HepG2 (cell line): ENCODE data around the gene KDM6B. TPM values are rescaled to one million over a fixed set of nuclear protein-coding genes. Genes with fewer than 3 reads are reported as not detected.

Source experiments
- AKNA ChIP-seq: sonication (generic); formaldehyde crosslinking; IDR thresholded peaks from 2 replicates; pipeline ENCODE4 v1.4.0; 2020; ENCODE audit warnings: missing genetic modification reagents, borderline replicate concordance
- ATRX ChIP-seq: sonication (generic); formaldehyde crosslinking; IDR thresholded peaks from 2 replicates; pipeline ENCODE4 v1.4.0; 2020; ENCODE audit warnings: missing genetic modification reagents, borderline replicate concordance
- BRCA1 ChIP-seq: sonication (generic); formaldehyde crosslinking; IDR thresholded peaks from 2 replicates; pipeline ENCODE4 v1.4.0; 2020; ENCODE audit warnings: missing genetic modification reagents
- CBX2 ChIP-seq, 2 experiments: fragments of 200-600 bp in 1 of 2; sonication (generic); formaldehyde crosslinking in 1 of 2; IDR thresholded peaks; 2 replicates each; pipeline versions ENCODE4 v1.7.0 to v1.8.1; 2018 to 2022; ENCODE audit warnings: low read depth in 2 of 2, low read length in 1 of 2, mild to moderate bottlenecking in 1 of 2, missing genetic modification reagents in 1 of 2
- DBP ChIP-seq: sonication (generic); formaldehyde crosslinking; IDR thresholded peaks from 2 replicates; pipeline ENCODE4 v1.4.0; 2020; ENCODE audit warnings: missing genetic modification reagents; ENCODE audit errors: not compliant biosample characterization
- E2F1 ChIP-seq: sonication (generic); formaldehyde crosslinking; IDR thresholded peaks from 2 replicates; pipeline ENCODE4 v1.5.0; 2020; ENCODE audit warnings: missing genetic modification reagents
- REPIN1 ChIP-seq: sonication (generic); formaldehyde crosslinking; IDR thresholded peaks from 2 replicates; pipeline ENCODE4 v1.8.0; 2022; ENCODE audit warnings: missing genetic modification reagents, low read depth, mild to moderate bottlenecking, borderline replicate concordance
- SMARCE1 ChIP-seq: fragments of 450-650 bp; IDR thresholded peaks from 2 replicates; pipeline ENCODE4 v1.6.1; 2017; ENCODE audit warnings: borderline replicate concordance
- SOX13 ChIP-seq, 3 experiments: fragments of 450-650 bp in 1 of 3; sonication (generic) in 1 of 3; formaldehyde crosslinking in 1 of 3; IDR thresholded peaks in 2 of 3; conservative IDR thresholded peaks in 1 of 3; 2 replicates each; pipeline versions ENCODE4 v1.5.0 to v1.6.1; 2016 to 2020; ENCODE audit warnings: antibody characterized with exemption in 1 of 3, mild to moderate bottlenecking in 1 of 3, missing compliant biosample characterization in 1 of 3, missing genetic modification reagents in 1 of 3, moderate library complexity in 1 of 3
- STAT6 ChIP-seq: sonication (generic); formaldehyde crosslinking; IDR thresholded peaks from 2 replicates; pipeline ENCODE4 v1.4.0; 2020; ENCODE audit warnings: missing genetic modification reagents, mild to moderate bottlenecking, borderline replicate concordance
- ZNF296 ChIP-seq: sonication (generic); formaldehyde crosslinking; conservative IDR thresholded peaks from 2 replicates; pipeline ENCODE4 v1.5.0; 2020; ENCODE audit warnings: mild to moderate bottlenecking, missing genetic modification reagents
- ZNF329 ChIP-seq: sonication (generic); formaldehyde crosslinking; IDR thresholded peaks from 2 replicates; pipeline ENCODE4 v1.9.0; 2021; ENCODE audit warnings: low read depth, mild to moderate bottlenecking, missing genetic modification reagents
- ZNF33A ChIP-seq: sonication (generic); formaldehyde crosslinking; IDR thresholded peaks from 2 replicates; pipeline ENCODE4 v1.5.1; 2020; ENCODE audit warnings: missing genetic modification reagents, mild to moderate bottlenecking, moderate library complexity, borderline replicate concordance
- ZNF501 ChIP-seq: sonication (generic); formaldehyde crosslinking; IDR thresholded peaks from 2 replicates; pipeline ENCODE4 v1.5.1; 2020; ENCODE audit warnings: mild to moderate bottlenecking, moderate library complexity, missing genetic modification reagents
- ZNF639 ChIP-seq: conservative IDR thresholded peaks from 2 replicates; pipeline ENCODE4 v1.6.1; 2018; ENCODE audit warnings: missing genetic modification reagents
- polyA plus RNA-seq, 8 experiments: library from polyadenylated mRNA; depleted of rRNA in 3 of 8; stranded (reverse) in 7 of 8; unstranded in 1 of 8; fragments of >200 nt; fragmentation: Illumina TruSeq in 4 of 8; extraction: Trizol in 4 of 8; gene quantifications; 2 replicates each; pipeline versions ENCODE4 v1.2.1 to v1.2.3, GENCODE V29; 2011 to 2016; ENCODE audit warnings: low read depth in 4 of 8, missing spikeins in 1 of 8, mixed read lengths in 1 of 8; ENCODE audit not compliant: insufficient read depth in 1 of 8
- total RNA-seq, 5 experiments: library from RNA; depleted of rRNA; stranded (reverse); fragments of >200 nt; fragmentation: Illumina TruSeq; extraction: Trizol; gene quantifications; 2 replicates each; pipeline ENCODE4 v1.2.3, GENCODE V29; 2016; ENCODE audit warnings: low read depth in 1 of 5

The KDM6B gene
- total and polyA plus RNA-seq, 2 of the 13 experiments (the other 11 are each of a cell fraction or from before 2014, with no cell fraction given): 1.3 to 2.1 TPM

- TF ChIP-seq CBX2 (IDR thresholded peaks at IDR 0.05; ENCODE audit: low read depth, low read length) (no peak), CBX2 (CRISPR knock-in tag; IDR thresholded peaks at IDR 0.05; ENCODE audit: low read depth) (no peak), ZNF329 (CRISPR knock-in tag) (no peak), E2F1 (no peak), ZNF501 (CRISPR knock-in tag) (peak; percentile 79), ZNF639 (CRISPR knock-in tag) (peak; percentile 89), AKNA (CRISPR knock-in tag) (no peak), STAT6 (CRISPR knock-in tag) (peak; percentile 81; the same call in 1 of the 2 replicates), ZNF296 (0 out of 2 replicates have a peak, but pooled peaks have one; percentile 49), SOX13 (IDR thresholded peaks at IDR 0.05) (peak; percentile 78), SOX13 (CRISPR knock-in tag; conservative IDR thresholded peaks at IDR 0.05 in 1 of 2, IDR thresholded peaks at IDR 0.05 in 1 of 2) (peak in 1 of 2 experiments; percentile 82; a peak in 2 of 4 replicates), ZNF33A (CRISPR knock-in tag) (peak; percentile 88; the same call in 1 of the 2 replicates), SMARCE1 (no peak), REPIN1 (peak; percentile 98), BRCA1 (CRISPR knock-in tag) (no peak), DBP (no peak), ATRX (CRISPR knock-in tag) (peak; percentile 28; the same call in 1 of the 2 replicates)
Observed at GRCh38 chr17:7836596-7837407, 2.8 kb downstream of the KDM6B start (continued).
